Left lobe of liver (tissue), 2 donors: ENCODE data around the gene ZNF660. TPM values are rescaled to one million over a fixed set of nuclear protein-coding genes. Genes with fewer than 3 reads are reported as not detected.

ENCODE experiments used
- ATAC-seq: fragments of 200-7000 bp; cut with Tn5 transposase; one replicate; pipeline ENCODE4 v1.9.1; 2020; ENCODE audit warnings: mild to moderate bottlenecking, moderate library complexity
- DNase-seq: peaks from one replicate; pipeline ENCODE4 v3.0.0-alpha.2; 2020; ENCODE audit warnings: low spot score
- total RNA-seq: library from RNA; stranded (reverse); gene quantifications from one replicate; pipeline ENCODE4 v1.2.1, GENCODE V29; 2021
- donor health status: DM: no; HTN: no; CAD: no; lungs with moderate emphysema.
- donor health status: DM: no; HTN: yes; CAD: no.

The ZNF660 gene
- total RNA-seq, 1 donor from 2014 or later: 0.30 TPM

- ATAC-seq (no peak), DNase-seq (no peak)
Observed at GRCh38 chr3:44628716-44629115, 44.0 kb downstream of the ZNF660 start.

- no peak for DNase-seq
- no peak for ATAC-seq
Observed at GRCh38 chr3:44632193-44632592, 47.4 kb downstream of the ZNF660 start.

- ATAC-seq (no peak), DNase-seq (no peak)
Observed at GRCh38 chr3:44642337-44642736, 57.6 kb downstream of the ZNF660 start.

GRCh38 chr3:44643024-44643423, 58.3 kb downstream of the ZNF660 start:
- ATAC-seq: no peak

GRCh38 chr3:44647771-44648170, 63.0 kb downstream of the ZNF660 start:
- DNase-seq (no peak), ATAC-seq (no peak)

More at GRCh38 chr3:44643024-44643423, 58.3 kb downstream of the ZNF660 start:
- no peak for DNase-seq

GRCh38 chr3:44648564-44649229, 63.9 kb downstream of the ZNF660 start, which contains the start of gene ZNF35:
Gene ZNF35 (plus strand): TSS chr3:44648732. CDS start chr3:44651068, 2,336 bp downstream.
- peak; percentile 98 for ATAC-seq
- peak; percentile 78 for DNase-seq

Other genes with a start within 250 kb of the ZNF660 start
- gene TCAIM, start 246.2 kb upstream of the ZNF660 start, total RNA-seq: 30.5 TPM
- 10.6 TPM for gene ZNF445, start 107.3 kb upstream of the ZNF660 start, total RNA-seq
- gene ZKSCAN7, start 29.8 kb upstream of the ZNF660 start, total RNA-seq: 2.2 TPM
- 7.0 TPM for gene ZNF197, start 40.1 kb downstream of the ZNF660 start, total RNA-seq
- 1.8 TPM for gene ZNF35, start 63.8 kb downstream of the ZNF660 start, total RNA-seq
- gene ZNF502, start 127.7 kb downstream of the ZNF660 start, total RNA-seq: 1.8 TPM
- gene ZNF501, start 144.7 kb downstream of the ZNF660 start, total RNA-seq: 1.2 TPM
- 8.2 TPM for gene KIAA1143, start 176.7 kb downstream of the ZNF660 start, total RNA-seq
- 0.28 TPM for gene KIF15, start 176.8 kb downstream of the ZNF660 start, total RNA-seq